Measurements from ENCODE around the gene TOM1L1. TPM values are rescaled to one million over a fixed set of nuclear protein-coding genes. Genes with fewer than 3 reads are reported as not detected.

Gene TOM1L1
- total RNA-seq, 4 donors from 2014 or later: 28.4 to 41.6 (median 30.0) TPM

DNA sequence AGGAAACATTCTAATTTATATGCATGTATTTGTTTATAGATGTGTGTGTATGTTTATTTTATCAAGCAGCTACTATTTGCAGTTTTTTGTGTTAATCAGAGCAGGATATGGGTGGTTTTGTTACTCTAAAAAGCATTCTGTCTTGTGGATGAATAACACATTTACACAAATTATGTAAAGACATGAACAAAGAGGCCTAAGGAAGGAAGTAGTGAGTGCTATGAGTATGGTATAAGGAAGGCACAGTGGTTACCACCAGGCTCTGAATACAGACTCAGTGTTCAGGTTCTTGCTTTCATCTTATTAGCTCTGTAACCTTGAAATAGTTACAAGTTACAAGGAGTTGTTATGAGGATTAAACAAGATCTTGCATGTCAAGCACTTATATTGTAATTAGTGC, 101.8 kb downstream of the TOM1L1 start:
- H3K4me1 ChIP-seq: no peaks in the 10 kb centered on the region
- no peak overlapping the region for H3K27ac ChIP-seq
- no peaks in the 10 kb centered on the region for H3K27me3 ChIP-seq
- no peak for TF ChIP-seq EP300 (IDR thresholded peaks at IDR 0.05)
- TF ChIP-seq, protein P1, sequence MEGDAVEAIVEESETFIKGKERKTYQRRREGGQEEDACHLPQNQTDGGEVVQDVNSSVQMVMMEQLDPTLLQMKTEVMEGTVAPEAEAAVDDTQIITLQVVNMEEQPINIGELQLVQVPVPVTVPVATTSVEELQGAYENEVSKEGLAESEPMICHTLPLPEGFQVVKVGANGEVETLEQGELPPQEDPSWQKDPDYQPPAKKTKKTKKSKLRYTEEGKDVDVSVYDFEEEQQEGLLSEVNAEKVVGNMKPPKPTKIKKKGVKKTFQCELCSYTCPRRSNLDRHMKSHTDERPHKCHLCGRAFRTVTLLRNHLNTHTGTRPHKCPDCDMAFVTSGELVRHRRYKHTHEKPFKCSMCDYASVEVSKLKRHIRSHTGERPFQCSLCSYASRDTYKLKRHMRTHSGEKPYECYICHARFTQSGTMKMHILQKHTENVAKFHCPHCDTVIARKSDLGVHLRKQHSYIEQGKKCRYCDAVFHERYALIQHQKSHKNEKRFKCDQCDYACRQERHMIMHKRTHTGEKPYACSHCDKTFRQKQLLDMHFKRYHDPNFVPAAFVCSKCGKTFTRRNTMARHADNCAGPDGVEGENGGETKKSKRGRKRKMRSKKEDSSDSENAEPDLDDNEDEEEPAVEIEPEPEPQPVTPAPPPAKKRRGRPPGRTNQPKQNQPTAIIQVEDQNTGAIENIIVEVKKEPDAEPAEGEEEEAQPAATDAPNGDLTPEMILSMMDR (IDR thresholded peaks at IDR 0.05): no peak
- TF ChIP-seq POLR2A (IDR thresholded peaks at IDR 0.05): no peak
- no peak for TF ChIP-seq POLR2AphosphoS5 (IDR thresholded peaks at IDR 0.05)
- H3K9me3 ChIP-seq: no peaks in the 10 kb centered on the region
- ATAC-seq: no peak
- peaks cover 0 to 43% of the 10 kb centered on the region in 2 donors for H3K36me3 ChIP-seq
- H3K4me3 ChIP-seq: no peak overlapping the region

DNA sequence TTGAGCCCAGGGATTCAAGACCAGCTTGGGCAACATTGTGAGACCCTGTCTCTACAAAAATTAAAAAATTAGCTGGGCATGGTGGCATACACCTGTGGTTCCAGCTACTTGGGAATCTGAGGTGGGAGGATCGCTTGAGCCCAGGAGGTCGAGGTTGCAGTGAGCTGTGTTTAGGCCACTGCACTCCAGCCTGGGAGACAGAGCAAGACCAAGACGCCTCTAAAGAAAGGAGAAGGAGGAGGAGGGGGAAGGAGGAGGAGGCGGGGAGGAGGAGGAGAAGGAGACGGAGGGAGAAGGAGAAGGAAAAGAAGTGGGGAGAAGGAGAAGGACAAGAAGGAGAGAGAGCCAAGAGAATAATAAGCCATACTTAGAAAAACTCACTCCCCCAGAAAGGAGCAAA, 103.8 kb downstream of the TOM1L1 start:
- H3K36me3 ChIP-seq: peaks cover 0 to 49% of the 10 kb centered on the region in 2 donors
- H3K9me3 ChIP-seq: no peaks in the 10 kb centered on the region
- H3K27me3 ChIP-seq: no peaks in the 10 kb centered on the region
- no peak for TF ChIP-seq POLR2A (IDR thresholded peaks at IDR 0.05)
- TF ChIP-seq, protein P1 (IDR thresholded peaks at IDR 0.05): no peak
- TF ChIP-seq EP300 (IDR thresholded peaks at IDR 0.05): no peak
- TF ChIP-seq POLR2AphosphoS5 (IDR thresholded peaks at IDR 0.05): no peak
- WGBS, 2 donors (ENCODE audit: low coverage in 1 of 2): 76 to 88% methylated on average over 3 to 5 of the region's 5 CpGs
- no peak for ATAC-seq
- H3K27ac ChIP-seq: no peak overlapping the region
- H3K4me3 ChIP-seq: no peak overlapping the region
- H3K4me1 ChIP-seq: no peaks in the 10 kb centered on the region

GRCh38 chr17:55005520-55005919, 104.9 kb downstream of the TOM1L1 start:
- no peak for TF ChIP-seq EP300 (IDR thresholded peaks at IDR 0.05)
- TF ChIP-seq, protein P1 (IDR thresholded peaks at IDR 0.05): no peak
- TF ChIP-seq POLR2A (IDR thresholded peaks at IDR 0.05): no peak
- TF ChIP-seq POLR2AphosphoS5 (IDR thresholded peaks at IDR 0.05): no peak
- H3K27me3 ChIP-seq: no peaks in the 10 kb centered on the region
- no peak overlapping the region for H3K4me3 ChIP-seq
- peaks cover 0 to 39% of the 10 kb centered on the region in 2 donors for H3K36me3 ChIP-seq
- no peaks in the 10 kb centered on the region for H3K4me1 ChIP-seq
- no peaks in the 10 kb centered on the region for H3K9me3 ChIP-seq
- no peak overlapping the region for H3K27ac ChIP-seq
- ATAC-seq: no peak
- 80 to 87% methylated on average over 1 of the region's 1 CpG for WGBS, 2 donors (ENCODE audit: low coverage in 1 of 2)

Small RNA genes within 50 kb of the gene (small RNA-seq; reads per million reads assigned to genes)
- gene AC007485.1: 0 reads per million in 4 donors

Other genes with a start within 250 kb of the TOM1L1 start
- 100 to 1,000 TPM in 3 of 4 donors, 10 to 100 TPM in 1; 71.1 to 115 (median 108) TPM for gene COX11, start 67.8 kb downstream of the TOM1L1 start, total RNA-seq
- 10 to 100 TPM; 12.2 to 29.7 (median 16.2) TPM for gene STXBP4, start 67.9 kb downstream of the TOM1L1 start, total RNA-seq

All from gastroesophageal sphincter (tissue), 4 donors.